Measurements from ENCODE around the gene PHOX2A.
"Not testable (repeated sequence)": the region's sequence is repeated elsewhere in the genome, so short reads cannot be mapped to it uniquely, and the experiment has no call there.

GRCh38 chr11:72206794-72207193 is 37.2 kb downstream of the PHOX2A start:
- not testable (repeated sequence) for TF ChIP-seq CTCF (conservative IDR thresholded peaks at IDR 0.05 in 1 of 2, IDR thresholded peaks at IDR 0.05 in 1 of 2; ENCODE audit: low read depth in 1 of 2, low read length in 2 of 2); EZH2 (IDR thresholded peaks at IDR 0.05; ENCODE audit: low read length, missing control alignments)
